HT1080 (cell line): ENCODE data around the gene MSANTD1. TPM values are rescaled to one million over a fixed set of nuclear protein-coding genes. Genes with fewer than 3 reads are reported as not detected.

Experiments
- DNase-seq: peaks from one replicate; pipeline ENCODE4 v3.0.0-alpha.2; 2015; ENCODE audit warnings: low read depth
- polyA plus RNA-seq, 2 experiments: library from polyadenylated mRNA; depleted of rRNA; stranded (reverse); fragments of >200 nt; gene quantifications; 2 replicates each; pipeline ENCODE4 v1.2.3, GENCODE V29; 2015
- total RNA-seq: library from RNA; depleted of rRNA; stranded (reverse); fragments of >200 nt; shearing (Covaris generic); gene quantifications from 2 replicates; pipeline ENCODE4 v1.2.3, GENCODE V29; 2014; rRNA removed

The MSANTD1 gene
- not detected in 2 replicates for total RNA-seq
- not detected in 2 replicates for polyA plus RNA-seq (2015; cell fraction: cytosol; rRNA removed)
- 0.23 and 0.33 TPM in 2 replicates for polyA plus RNA-seq (2015; cell fraction: nucleus; rRNA removed)

DNA sequence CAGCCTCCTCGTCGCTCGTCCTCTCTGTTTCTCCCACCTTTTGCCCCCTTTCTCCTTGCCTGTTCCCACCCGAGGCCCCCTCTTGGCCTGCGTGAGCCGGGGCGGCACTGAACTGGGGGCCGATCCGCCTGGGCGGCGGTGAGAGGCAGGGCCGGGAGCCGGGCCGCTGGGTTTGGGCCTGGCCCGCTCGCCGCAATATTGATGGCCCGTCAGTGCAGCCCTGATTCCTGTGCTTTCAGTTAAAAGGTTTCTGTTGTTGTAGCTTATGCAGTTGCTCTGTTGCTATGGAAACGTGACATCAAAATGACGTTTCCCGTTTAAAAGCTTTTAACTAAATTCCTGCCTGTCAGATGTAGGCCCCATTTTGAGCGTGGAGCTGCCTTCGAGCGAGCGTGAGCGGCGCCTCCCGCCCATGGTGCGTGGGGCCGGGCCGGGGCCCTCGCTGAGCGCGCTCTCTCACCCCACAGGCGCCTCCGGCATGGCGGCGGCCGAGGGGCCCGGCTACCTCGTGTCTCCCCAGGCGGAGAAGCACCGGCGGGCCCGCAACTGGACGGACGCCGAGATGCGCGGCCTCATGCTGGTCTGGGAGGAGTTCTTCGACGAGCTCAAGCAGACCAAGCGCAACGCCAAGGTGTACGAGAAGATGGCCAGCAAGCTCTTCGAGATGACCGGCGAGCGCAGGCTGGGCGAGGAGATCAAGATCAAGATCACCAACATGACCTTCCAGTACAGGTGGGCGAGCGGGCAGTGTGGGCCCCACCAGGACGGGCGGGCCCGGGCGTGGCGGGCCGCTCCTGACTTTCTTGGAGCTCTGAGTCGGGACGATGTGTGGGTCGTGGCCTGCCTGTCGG is at the start of gene MSANTD1:
MSANTD1 (plus strand) TSS at position 349 of the 851 bp plus-strand sequence; CDS start at position 413, 64 bp downstream.
- DNase-seq: peak; percentile 19

- no peak for DNase-seq
Measured at GRCh38 chr4:3199653-3200422, 49.1 kb upstream of the MSANTD1 start.

GRCh38 chr4:3200423-3201090 is 48.4 kb upstream of the MSANTD1 start:
- no peak for DNase-seq

DNA sequence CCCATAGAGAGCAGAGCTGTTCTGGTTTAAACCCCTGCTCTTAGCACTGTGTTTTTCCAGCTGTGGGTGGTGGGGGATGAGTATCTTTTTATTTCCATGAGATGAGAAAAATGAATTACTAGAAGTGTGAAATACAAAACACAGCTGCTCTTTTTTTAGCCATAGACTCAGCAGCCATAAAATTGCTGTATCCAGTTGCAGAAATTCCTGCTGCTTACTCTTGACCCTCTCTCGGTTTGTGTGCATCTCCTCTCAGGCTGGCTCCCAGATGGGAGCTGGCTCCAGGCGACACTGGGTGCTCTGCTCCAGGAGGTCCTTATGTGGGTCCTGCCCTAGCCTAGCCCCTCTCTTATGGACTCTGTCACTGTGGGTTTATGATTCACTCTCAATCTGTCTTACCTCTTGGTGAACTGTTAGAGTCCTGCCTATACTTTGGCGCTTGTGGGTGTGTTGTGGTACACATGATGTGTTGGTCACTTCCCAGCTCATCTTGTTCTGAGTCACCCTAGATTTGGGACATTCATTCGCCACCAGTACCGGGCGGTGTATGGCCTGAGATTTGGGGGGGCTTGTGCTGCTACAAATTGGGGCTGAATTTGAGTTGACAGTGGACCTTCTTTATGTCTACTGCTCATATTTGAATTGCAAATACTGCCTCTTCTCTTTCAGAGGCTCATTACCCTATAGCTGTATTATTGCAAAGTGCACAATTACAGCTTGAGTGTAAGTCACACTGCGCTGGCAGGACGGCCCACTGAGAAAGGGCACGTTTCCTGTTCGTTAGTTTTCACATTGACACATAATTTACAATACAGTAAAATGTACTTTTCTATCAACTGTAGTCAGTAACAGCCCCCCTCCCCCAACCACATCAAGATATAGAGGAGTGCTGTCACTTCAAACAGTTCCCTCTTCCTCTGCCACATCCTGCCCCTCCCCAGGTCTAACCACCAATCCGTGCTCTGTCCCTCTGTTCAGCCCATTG is 46.9 kb upstream of the MSANTD1 start:
- DNase-seq: peak; percentile 47

DNA sequence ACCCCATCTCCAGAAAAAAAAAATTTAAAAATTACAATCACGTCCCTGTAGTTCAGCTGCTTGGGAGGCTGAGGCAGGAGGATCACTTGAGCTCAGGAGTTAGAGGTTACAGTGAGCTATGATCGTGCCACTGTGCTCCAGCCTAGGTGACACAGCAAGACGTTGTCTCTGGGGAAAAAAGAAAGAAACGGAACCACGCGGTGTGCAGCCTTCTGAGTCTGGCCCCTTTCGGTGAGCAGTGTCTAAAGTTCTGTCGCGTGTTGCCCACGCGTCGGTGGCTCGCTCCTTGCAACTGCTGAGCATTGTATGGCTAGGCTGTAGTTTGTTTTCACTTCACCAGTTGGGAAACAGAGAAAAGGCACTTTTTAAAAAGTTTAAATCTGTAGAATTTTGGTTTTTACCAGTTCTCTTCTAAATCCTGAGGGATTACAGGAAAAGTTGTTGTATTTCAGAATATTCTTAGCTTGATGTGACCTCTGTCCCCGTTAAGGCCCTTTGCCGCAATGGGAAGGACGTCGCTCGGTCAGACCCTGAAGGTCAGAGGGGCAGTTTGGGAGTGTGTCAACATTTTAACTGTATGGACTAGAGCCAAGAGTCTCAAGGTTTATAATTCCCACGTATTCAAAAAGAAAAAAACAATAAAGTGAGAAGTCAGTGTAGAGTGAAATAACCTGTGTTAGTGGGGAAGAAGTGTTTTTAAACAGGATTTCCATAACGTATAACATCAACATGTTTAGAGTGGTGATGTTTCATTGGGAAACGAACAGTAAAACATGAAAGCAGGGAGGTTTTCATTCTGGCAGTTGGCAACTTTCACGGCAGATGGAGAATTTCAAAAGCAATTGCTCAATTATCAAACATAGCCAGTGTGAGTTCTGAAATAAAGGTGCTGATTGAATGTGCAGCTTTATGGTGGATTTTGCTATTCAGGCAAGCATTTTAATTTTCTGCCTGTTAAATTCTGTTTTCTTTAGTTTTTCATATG is 45.8 kb upstream of the MSANTD1 start:
- no peak for DNase-seq

GRCh38 chr4:3203971-3204431 is 45.0 kb upstream of the MSANTD1 start:
- DNase-seq: no peak

DNA sequence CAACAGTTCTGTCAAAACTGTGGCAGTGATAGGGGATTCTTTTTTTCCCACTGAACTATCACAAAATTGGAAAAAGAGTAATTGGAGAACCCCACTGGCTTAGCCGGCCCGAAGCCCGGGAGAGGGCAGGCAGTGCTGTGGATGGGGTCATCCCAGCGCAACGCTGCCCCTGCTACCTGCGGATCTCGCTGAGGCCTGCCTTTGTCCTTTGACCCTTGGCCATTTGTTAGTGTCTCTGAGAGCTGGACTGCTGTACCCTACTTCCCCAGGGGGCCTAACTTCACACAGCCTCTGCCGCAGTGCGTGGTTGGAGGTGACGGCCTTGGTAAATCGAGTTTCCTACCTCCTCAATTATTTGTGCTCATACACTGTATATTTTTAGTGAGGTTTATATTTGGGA is 43.0 kb upstream of the MSANTD1 start:
- no peak for DNase-seq

DNA sequence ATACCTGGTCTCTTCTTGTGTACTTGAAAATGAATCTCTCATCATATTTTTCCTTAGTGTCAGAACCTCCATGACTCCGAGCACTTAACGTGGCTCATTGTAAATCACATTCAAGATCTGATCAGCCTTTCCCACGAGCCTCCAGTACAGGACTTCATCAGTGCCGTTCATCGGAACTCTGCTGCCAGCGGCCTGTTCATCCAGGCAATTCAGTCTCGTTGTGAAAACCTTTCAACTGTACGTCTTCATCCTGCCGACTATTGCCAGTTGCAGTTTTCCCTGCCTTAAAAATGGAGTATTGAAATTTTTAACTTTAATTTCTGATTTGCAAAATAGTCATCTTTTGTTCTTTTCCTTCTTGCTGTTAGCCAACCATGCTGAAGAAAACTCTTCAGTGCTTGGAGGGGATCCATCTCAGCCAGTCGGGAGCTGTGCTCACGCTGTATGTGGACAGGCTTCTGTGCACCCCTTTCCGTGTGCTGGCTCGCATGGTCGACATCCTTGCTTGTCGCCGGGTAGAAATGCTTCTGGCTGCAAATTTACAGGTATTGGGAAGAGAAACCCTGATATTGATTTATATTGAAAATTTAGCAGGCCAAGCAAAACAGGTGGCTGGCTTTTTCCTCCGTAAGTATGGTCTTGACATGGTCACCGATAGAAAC is 42.4 kb upstream of the MSANTD1 start:
- DNase-seq: no peak

DNA sequence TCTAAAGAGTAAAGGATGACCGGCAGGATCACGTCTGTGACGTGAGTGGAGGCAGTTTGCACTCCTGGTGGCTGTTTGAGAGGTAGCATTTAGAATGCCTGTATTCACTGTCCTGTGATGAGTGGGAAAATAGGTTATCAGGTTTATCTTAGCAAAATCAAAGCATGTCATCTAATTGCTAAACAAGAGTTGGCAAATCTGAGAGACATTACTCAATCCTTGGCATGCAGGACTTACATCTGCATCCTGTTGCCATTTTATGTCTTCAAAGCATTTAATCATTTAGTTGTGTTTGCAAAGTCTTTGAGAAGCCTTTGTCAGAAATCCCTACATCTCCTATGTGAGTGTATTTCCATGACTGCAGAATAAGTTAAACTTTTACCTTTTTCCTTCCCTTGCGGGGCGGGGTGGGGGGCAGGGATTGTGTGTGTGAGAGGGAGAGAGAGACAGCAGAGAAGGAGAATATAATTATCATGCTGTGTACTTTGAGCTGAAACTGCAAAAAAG is 41.4 kb upstream of the MSANTD1 start:
- DNase-seq: no peak

DNA sequence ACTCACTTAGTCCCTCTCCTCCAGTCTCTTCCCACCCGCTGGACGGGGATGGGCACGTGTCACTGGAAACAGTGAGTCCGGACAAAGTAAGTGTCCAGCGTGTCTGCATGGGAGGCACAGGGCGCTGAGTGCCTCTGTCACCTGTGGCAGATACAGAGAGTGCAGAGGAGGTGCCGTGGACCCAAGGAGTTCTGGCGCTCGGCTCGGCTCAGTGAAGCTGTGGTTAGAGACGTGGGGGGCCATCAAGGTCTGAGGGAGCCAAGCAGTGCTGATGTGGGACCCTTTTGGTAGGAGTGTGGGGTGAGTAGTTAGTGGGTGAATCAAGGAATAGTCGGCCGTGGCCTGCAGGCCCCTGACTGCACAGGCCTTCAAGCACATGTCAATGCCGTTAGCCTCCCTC is 40.1 kb upstream of the MSANTD1 start:
- no peak for DNase-seq

DNA sequence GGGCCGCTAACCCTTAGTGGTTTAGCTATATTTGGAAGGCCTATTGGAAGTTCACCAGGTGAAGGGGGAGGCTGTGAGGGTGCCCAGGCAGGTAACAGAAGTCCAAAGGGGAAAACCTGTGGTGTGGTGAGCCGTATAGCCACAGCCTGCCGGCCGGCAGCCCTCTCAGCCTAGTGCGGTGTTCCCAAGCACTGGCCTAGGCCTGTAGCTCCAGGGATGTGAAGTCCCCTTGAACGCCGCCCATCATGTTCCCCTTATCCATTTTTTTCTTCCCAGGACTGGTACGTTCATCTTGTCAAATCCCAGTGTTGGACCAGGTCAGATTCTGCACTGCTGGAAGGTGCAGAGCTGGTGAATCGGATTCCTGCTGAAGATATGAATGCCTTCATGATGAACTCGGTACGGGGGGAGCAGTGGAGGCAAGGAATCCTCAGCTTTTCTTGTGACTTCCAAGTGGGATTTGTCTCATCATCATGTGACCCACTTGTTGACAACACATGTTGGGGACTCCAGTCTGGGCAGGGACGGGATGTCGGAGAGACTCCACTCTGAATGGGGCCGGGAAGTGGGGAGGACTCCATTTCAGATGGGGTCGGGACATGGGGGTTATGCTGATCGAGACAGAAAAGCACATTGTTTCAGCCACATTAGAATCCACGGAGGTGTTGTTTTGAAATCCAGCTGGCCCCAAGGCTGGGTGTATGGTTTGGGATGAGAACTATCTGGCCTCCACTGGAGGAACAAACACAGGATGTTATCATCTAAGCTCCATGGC is 39.2 kb upstream of the MSANTD1 start:
- DNase-seq: no peak

DNA sequence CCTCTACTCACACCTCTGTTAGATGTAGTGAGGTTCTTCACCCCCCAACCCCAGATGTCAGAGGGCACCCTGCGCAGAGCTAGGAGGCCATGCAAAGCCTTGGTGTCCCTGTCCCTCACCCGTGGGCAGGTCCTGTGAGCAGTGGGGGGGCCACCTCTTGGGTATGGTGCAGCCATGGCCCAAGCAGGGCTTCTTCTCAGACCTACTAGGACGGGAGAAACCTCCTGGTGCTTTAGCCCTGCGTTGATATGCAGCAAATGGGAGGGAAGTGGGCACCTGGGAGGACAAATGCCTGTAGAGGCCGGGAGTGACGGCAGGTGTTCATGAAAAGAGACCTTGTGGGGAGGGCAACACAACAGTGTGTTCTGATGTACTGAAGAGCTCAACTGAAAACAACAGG is 38.5 kb upstream of the MSANTD1 start:
- no peak for DNase-seq

DNA sequence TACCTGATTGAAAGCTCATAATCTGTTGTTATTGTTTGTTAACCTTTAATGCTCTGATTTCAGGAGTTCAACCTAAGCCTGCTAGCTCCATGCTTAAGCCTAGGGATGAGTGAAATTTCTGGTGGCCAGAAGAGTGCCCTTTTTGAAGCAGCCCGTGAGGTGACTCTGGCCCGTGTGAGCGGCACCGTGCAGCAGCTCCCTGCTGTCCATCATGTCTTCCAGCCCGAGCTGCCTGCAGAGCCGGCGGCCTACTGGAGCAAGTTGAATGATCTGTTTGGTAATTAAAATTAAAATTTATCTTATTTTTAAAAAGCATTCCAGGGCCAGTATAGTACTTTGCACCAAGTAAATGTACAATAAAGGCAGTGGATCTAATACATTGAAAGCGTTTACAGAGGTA is 37.1 kb upstream of the MSANTD1 start:
- no peak for DNase-seq

- no peak for DNase-seq
Measured at GRCh38 chr4:3212391-3213105, 36.4 kb upstream of the MSANTD1 start.

DNA sequence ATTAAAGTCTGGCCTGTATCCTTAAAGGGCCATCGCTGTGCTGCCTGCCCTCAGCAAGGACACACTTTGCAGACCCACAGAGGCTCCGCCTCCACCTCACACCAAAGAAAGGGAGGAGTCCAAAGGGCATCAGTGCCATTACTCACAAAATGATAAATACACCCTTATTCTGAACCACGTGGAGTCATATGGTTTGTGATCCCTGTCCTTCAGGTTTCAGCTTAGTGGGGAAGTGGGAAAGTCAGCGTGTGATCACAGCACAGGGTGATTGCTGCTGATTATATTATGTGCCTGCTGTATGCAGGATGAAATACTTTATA is 35.9 kb upstream of the MSANTD1 start:
- no peak for DNase-seq

GRCh38 chr4:3213661-3214250 is 35.2 kb upstream of the MSANTD1 start:
- no peak for DNase-seq

- DNase-seq: no peak
Measured at GRCh38 chr4:3215256-3215655, 33.7 kb upstream of the MSANTD1 start.
